ENCODE measurements around the gene PCNA. TPM values are rescaled to one million over a fixed set of nuclear protein-coding genes. Genes with fewer than 3 reads are reported as not detected.
"Not testable (repeated sequence)": the region's sequence is repeated elsewhere in the genome, so short reads cannot be mapped to it uniquely, and the experiment has no call there.

PCNA gene
- total RNA-seq, 1 experiment from 2014 or later: 185 TPM

GRCh38 chr20:5119143-5119434 lies 669 bp downstream of the PCNA start:
- H3K36me3 ChIP-seq: peaks cover 51% of the 10 kb centered on the region
- H3K9me3 ChIP-seq: peaks cover 1% of the 10 kb centered on the region; the same call in 1 of the 2 replicates
- no peaks in the 10 kb centered on the region for H3K27me3 ChIP-seq
- DNase-seq: no peak
- H3K4me3 ChIP-seq: peak overlapping the region; percentile 89

- peak; percentile 6 for DNase-seq
- H3K27me3 ChIP-seq: no peaks in the 10 kb centered on the region
- H3K36me3 ChIP-seq: peaks cover 57% of the 10 kb centered on the region
- peaks cover 1% of the 10 kb centered on the region; the same call in 1 of the 2 replicates for H3K9me3 ChIP-seq
- H3K4me3 ChIP-seq: peak overlapping the region; percentile 89
Observed at GRCh38 chr20:5118220-5119142, 1.3 kb downstream of the PCNA start.

- Histone ChIP-seq H3K27me3 (no peaks in the 10 kb centered on the region), H3K36me3 (peaks cover 57% of the 10 kb centered on the region), H3K9me3 (peaks cover 1% of the 10 kb centered on the region; the same call in 1 of the 2 replicates), H3K4me3 (no peak overlapping the region; the same call in 1 of the 2 replicates)
- no peak for DNase-seq
Observed at GRCh38 chr20:5116875-5117274, 2.9 kb downstream of the PCNA start.

- DNase-seq: no peak
- H3K4me3 ChIP-seq: no peak overlapping the region
- H3K36me3 ChIP-seq: peaks cover 68% of the 10 kb centered on the region
- H3K9me3 ChIP-seq: peaks cover 1% of the 10 kb centered on the region; the same call in 1 of the 2 replicates
- no peaks in the 10 kb centered on the region for H3K27me3 ChIP-seq
Observed at GRCh38 chr20:5114403-5114802, 5.4 kb downstream of the PCNA start.

GRCh38 chr20:5113615-5113986 lies 6.2 kb downstream of the PCNA start:
- Histone ChIP-seq H3K4me3 (peak overlapping the region; percentile 66), H3K9me3 (peaks cover 1% of the 10 kb centered on the region; the same call in 1 of the 2 replicates), H3K27me3 (no peaks in the 10 kb centered on the region), H3K36me3 (peaks cover 70% of the 10 kb centered on the region)
- DNase-seq: no peak

- DNase-seq: no peak
- H3K27me3 ChIP-seq: no peaks in the 10 kb centered on the region
- no peak overlapping the region for H3K4me3 ChIP-seq
- H3K36me3 ChIP-seq: peaks cover 54% of the 10 kb centered on the region
- H3K9me3 ChIP-seq: no peaks in the 10 kb centered on the region
Observed at GRCh38 chr20:5109276-5109675, 10.5 kb downstream of the PCNA start.

- Histone ChIP-seq H3K27me3 (no peaks in the 10 kb centered on the region), H3K9me3 (no peaks in the 10 kb centered on the region), H3K4me3 (no peak overlapping the region), H3K36me3 (peaks cover 54% of the 10 kb centered on the region)
- no peak for DNase-seq
Observed at GRCh38 chr20:5104479-5104878, 15.3 kb downstream of the PCNA start.

- peak; percentile 56 for DNase-seq
- H3K9me3 ChIP-seq: no peaks in the 10 kb centered on the region
- no peak overlapping the region for H3K4me3 ChIP-seq
- H3K36me3 ChIP-seq: peaks cover 43% of the 10 kb centered on the region
- H3K27me3 ChIP-seq: no peaks in the 10 kb centered on the region
Observed at GRCh38 chr20:5100684-5101347, 18.9 kb downstream of the PCNA start.

GRCh38 chr20:5099909-5100308 lies 19.8 kb downstream of the PCNA start:
- H3K9me3 ChIP-seq, H3K4me3 ChIP-seq, H3K27me3 ChIP-seq, DNase-seq: not testable (repeated sequence)
- H3K36me3 ChIP-seq: peaks cover 36% of the 10 kb centered on the region

- H3K9me3 ChIP-seq, H3K27me3 ChIP-seq, DNase-seq, H3K4me3 ChIP-seq: not testable (repeated sequence)
- peaks cover 28% of the 10 kb centered on the region for H3K36me3 ChIP-seq
Observed at GRCh38 chr20:5099009-5099408, 20.7 kb downstream of the PCNA start.

- no peaks in the 10 kb centered on the region for H3K27me3 ChIP-seq
- H3K4me3 ChIP-seq: no peak overlapping the region
- peaks cover 22% of the 10 kb centered on the region for H3K36me3 ChIP-seq
- H3K9me3 ChIP-seq: no peaks in the 10 kb centered on the region
- no peak for DNase-seq
Observed at GRCh38 chr20:5096463-5096862, 23.3 kb downstream of the PCNA start.

- Histone ChIP-seq H3K4me3 (no peak overlapping the region), H3K27me3 (no peaks in the 10 kb centered on the region), H3K36me3 (peaks cover 22% of the 10 kb centered on the region), H3K9me3 (no peaks in the 10 kb centered on the region)
- DNase-seq: no peak
Observed at GRCh38 chr20:5095931-5096330, 23.8 kb downstream of the PCNA start.

GRCh38 chr20:5095454-5095853 lies 24.3 kb downstream of the PCNA start:
- no peak for DNase-seq
- Histone ChIP-seq H3K4me3 (no peak overlapping the region), H3K36me3 (peaks cover 20% of the 10 kb centered on the region), H3K27me3 (no peaks in the 10 kb centered on the region), H3K9me3 (no peaks in the 10 kb centered on the region)

- no peaks in the 10 kb centered on the region; the same call in 1 of the 2 replicates for H3K36me3 ChIP-seq
- no peak for DNase-seq
- H3K9me3 ChIP-seq: no peaks in the 10 kb centered on the region
- no peaks in the 10 kb centered on the region for H3K27me3 ChIP-seq
- no peak overlapping the region for H3K4me3 ChIP-seq
Observed at GRCh38 chr20:5092765-5093339, 26.9 kb downstream of the PCNA start.

- Histone ChIP-seq H3K9me3 (no peaks in the 10 kb centered on the region), H3K27me3 (no peaks in the 10 kb centered on the region), H3K4me3 (no peak overlapping the region), H3K36me3 (no peaks in the 10 kb centered on the region; the same call in 1 of the 2 replicates)
- no peak for DNase-seq
Observed at GRCh38 chr20:5091902-5092301, 27.9 kb downstream of the PCNA start.

GRCh38 chr20:5090191-5090590 lies 29.6 kb downstream of the PCNA start:
- H3K36me3 ChIP-seq: no peaks in the 10 kb centered on the region; the same call in 1 of the 2 replicates
- H3K27me3 ChIP-seq: no peaks in the 10 kb centered on the region
- H3K9me3 ChIP-seq: no peaks in the 10 kb centered on the region
- DNase-seq: no peak
- no peak overlapping the region for H3K4me3 ChIP-seq

- no peak overlapping the region for H3K4me3 ChIP-seq
- H3K27me3 ChIP-seq: no peaks in the 10 kb centered on the region
- no peaks in the 10 kb centered on the region; the same call in 1 of the 2 replicates for H3K36me3 ChIP-seq
- no peaks in the 10 kb centered on the region for H3K9me3 ChIP-seq
- DNase-seq: no peak
Observed at GRCh38 chr20:5088688-5089087, 31.1 kb downstream of the PCNA start.

Measured in MG63 (cell line).